Thyroid gland (tissue), 4 donors: ENCODE results near the gene SLC5A1. TPM values are rescaled to one million over a fixed set of nuclear protein-coding genes. Genes with fewer than 3 reads are reported as not detected.

Experiments used
- DNase-seq, 2 donors: peaks; one replicate each; pipeline ENCODE4 v3.0.0-alpha.2; 2019
- H3K27ac ChIP-seq, 3 donors: fragments of 200-600 bp; sonication (generic); 1 replicate in 2 of 3; 2 replicates in 1 of 3; pipeline ENCODE4 v1.5.1; 2016 to 2019; ENCODE audit warnings: mild to moderate bottlenecking in 1 of 3, moderate library complexity in 1 of 3
- H3K27me3 ChIP-seq: fragments of 200-600 bp; sonication (generic); one replicate; pipeline ENCODE4 v1.5.1; 2019
- H3K36me3 ChIP-seq, 2 donors: fragments of 200-600 bp; sonication (generic); one replicate each; pipeline ENCODE4 v1.5.1; 2016 to 2019
- H3K4me1 ChIP-seq, 2 donors: fragments of 200-600 bp; sonication (generic); one replicate each; pipeline ENCODE4 v1.5.1; 2017 to 2019
- H3K4me3 ChIP-seq, 3 donors: fragments of 200-600 bp; sonication (generic); replicated peaks in 1 of 3; 1 replicate in 2 of 3; 2 replicates in 1 of 3; pipeline ENCODE4 v1.5.1; 2016; ENCODE audit warnings: mild to moderate bottlenecking in 1 of 3
- H3K9me3 ChIP-seq: fragments of 200-600 bp; sonication (generic); one replicate; pipeline ENCODE4 v1.5.1; 2017
- CTCF ChIP-seq, 6 experiments: fragments of 200-600 bp in 3 of 6; fragments of 450-650 bp in 3 of 6; sonication (generic) in 3 of 6; IDR thresholded peaks; one replicate each; pipeline ENCODE4 v1.5.1; 2016 to 2019; ENCODE audit warnings: antibody characterized with exemption in 6 of 6, mild to moderate bottlenecking in 2 of 6, inconsistent platforms in 1 of 6, moderate library complexity in 1 of 6
- POLR2A ChIP-seq, 2 donors: fragments of 450-650 bp; IDR thresholded peaks; one replicate each; pipeline ENCODE4 v1.6.1; 2017; ENCODE audit warnings: antibody characterized with exemption in 2 of 2, mild to moderate bottlenecking in 2 of 2, moderate library complexity in 1 of 2
- WGBS, 2 donors: methylation state at CpG; one replicate each; pipeline ENCODE4 v1.1.5; 2017; 5-methylcytosine and 5-hydroxymethylcytosine counted together
- intact Hi-C: fragments of 100-400 bp; cut with DNase I; formaldehyde crosslinking; loops from one replicate; pipeline ENCODE4 v1.15.1; 2023
- total RNA-seq, 4 donors: library from RNA; depleted of rRNA; stranded (reverse); fragments of >200 nt; gene quantifications; one replicate each; pipeline ENCODE4 v1.2.3, GENCODE V29; 2016

The SLC5A1 gene
- total RNA-seq, 4 donors from 2014 or later: not detected

GRCh38 chr22:32005453-32005852, 37.6 kb upstream of the SLC5A1 start:
- TF ChIP-seq POLR2A (IDR thresholded peaks at IDR 0.05) (no peak), CTCF (IDR thresholded peaks at IDR 0.05) (no peak)
- H3K27me3 ChIP-seq: no peaks in the 10 kb centered on the region
- H3K4me1 ChIP-seq: no peaks in the 10 kb centered on the region
- no peaks in the 10 kb centered on the region for H3K36me3 ChIP-seq
- no peaks in the 10 kb centered on the region for H3K9me3 ChIP-seq
- H3K27ac ChIP-seq: no peak overlapping the region
- DNase-seq: no peak
- 71% methylated on average over 1 of the region's 1 CpG; no CpG with 5 or more reads in 1 of the 2 donors for WGBS, 2 donors
- H3K4me3 ChIP-seq: no peak overlapping the region
- intact Hi-C loops: no loop called here

- H3K27ac ChIP-seq: no peak overlapping the region
- H3K4me3 ChIP-seq: no peak overlapping the region
- H3K27me3 ChIP-seq: no peaks in the 10 kb centered on the region
- H3K36me3 ChIP-seq: no peaks in the 10 kb centered on the region
- intact Hi-C loops: no loop called here
- H3K9me3 ChIP-seq: no peaks in the 10 kb centered on the region
- DNase-seq: no peak
- 96 to 100% methylated on average over 1 of the region's 1 CpG for WGBS, 2 donors
- TF ChIP-seq CTCF (IDR thresholded peaks at IDR 0.05): no peak
- TF ChIP-seq POLR2A (IDR thresholded peaks at IDR 0.05): no peak
- H3K4me1 ChIP-seq: no peaks in the 10 kb centered on the region
Measured at GRCh38 chr22:32013200-32013599, 29.9 kb upstream of the SLC5A1 start.

- Histone ChIP-seq H3K4me1 (no peaks in the 10 kb centered on the region), H3K27me3 (no peaks in the 10 kb centered on the region), H3K9me3 (no peaks in the 10 kb centered on the region), H3K27ac (no peak overlapping the region), H3K4me3 (no peak overlapping the region), H3K36me3 (no peaks in the 10 kb centered on the region)
- TF ChIP-seq CTCF (IDR thresholded peaks at IDR 0.05) (no peak), POLR2A (IDR thresholded peaks at IDR 0.05) (no peak)
- intact Hi-C loops: no loop called here
- no peak for DNase-seq
- WGBS, 2 donors: 86% methylated on average over 5 of the region's 5 CpGs
Measured at GRCh38 chr22:32016081-32016480, 27.0 kb upstream of the SLC5A1 start.

GRCh38 chr22:32018056-32018455, 25.0 kb upstream of the SLC5A1 start:
- H3K27ac ChIP-seq: no peak overlapping the region
- intact Hi-C loops: no loop called here
- H3K36me3 ChIP-seq: no peaks in the 10 kb centered on the region
- no peaks in the 10 kb centered on the region for H3K4me1 ChIP-seq
- no peaks in the 10 kb centered on the region for H3K9me3 ChIP-seq
- WGBS, 2 donors: 65 to 71% methylated on average over 2 of the region's 2 CpGs
- H3K4me3 ChIP-seq: no peak overlapping the region
- no peak for TF ChIP-seq POLR2A (IDR thresholded peaks at IDR 0.05)
- TF ChIP-seq CTCF (IDR thresholded peaks at IDR 0.05): no peak
- no peaks in the 10 kb centered on the region for H3K27me3 ChIP-seq
- no peak for DNase-seq

GRCh38 chr22:32020117-32020516, 22.9 kb upstream of the SLC5A1 start:
- Histone ChIP-seq H3K9me3 (no peaks in the 10 kb centered on the region), H3K27ac (no peak overlapping the region), H3K27me3 (no peaks in the 10 kb centered on the region), H3K4me3 (no peak overlapping the region), H3K4me1 (no peaks in the 10 kb centered on the region), H3K36me3 (no peaks in the 10 kb centered on the region)
- no peak for DNase-seq
- no peak for TF ChIP-seq CTCF (IDR thresholded peaks at IDR 0.05)
- no peak for TF ChIP-seq POLR2A (IDR thresholded peaks at IDR 0.05)
- intact Hi-C loops: no loop called here
